T-helper 2 cell (primary cell): ENCODE data around the gene CLUH.

Experiments
- DNase-seq, 5 experiments: peaks; one replicate each; pipeline versions ENCODE4 v3.0.0 to v3.0.0-alpha.2; 2012 to 2022
- total RNA-seq, 2 donors: gene quantifications; one replicate each; lab custom pipeline; 2026; lab: John Stamatoyannopoulos, UW

The CLUH gene
- total RNA-seq, result 47.9 to 63.6 reads per million in 2 donors

GRCh38 chr17:2711608-2712299 is at the start of gene CLUH:
TSS of gene CLUH (minus strand) at chr17:2711764. CDS start at chr17:2711661, 103 bp downstream.
- DNase-seq, result peak; percentile 92 to 98 (median 93)

- DNase-seq, result no peak
These were observed 47.3 kb upstream of the CLUH start for GRCh38 chr17:2758870-2759269.

GRCh38 chr17:2755891-2756724 is 44.5 kb upstream of the CLUH start:
- no peak for DNase-seq

GRCh38 chr17:2751491-2751890 is 39.9 kb upstream of the CLUH start:
- DNase-seq, result no peak

- no peak for DNase-seq
These were observed 39.2 kb upstream of the CLUH start for GRCh38 chr17:2750721-2751120.

- DNase-seq, result peak; percentile 48 to 70 (median 57)
These were observed 38.2 kb upstream of the CLUH start for GRCh38 chr17:2749784-2750181.

- DNase-seq, result no peak
These were observed 37.7 kb upstream of the CLUH start, which contains the start of gene CCDC92B for GRCh38 chr17:2749058-2749783. TSS of gene CCDC92B (minus strand) at chr17:2749652. CDS start at chr17:2735145, 14,507 bp downstream.

GRCh38 chr17:2745317-2746037 is 33.9 kb upstream of the CLUH start:
- no peak for DNase-seq

- no peak for DNase-seq
These were observed 26.1 kb upstream of the CLUH start for GRCh38 chr17:2737693-2738092.

- DNase-seq, result no peak
These were observed 25.4 kb upstream of the CLUH start for GRCh38 chr17:2736956-2737355.

- no peak for DNase-seq
These were observed 24.3 kb upstream of the CLUH start for GRCh38 chr17:2735896-2736295.

- DNase-seq, result no peak
These were observed 23.4 kb upstream of the CLUH start for GRCh38 chr17:2734939-2735338.

GRCh38 chr17:2731807-2732206 is 20.2 kb upstream of the CLUH start:
- DNase-seq, result no peak

- no peak for DNase-seq
These were observed 19.3 kb upstream of the CLUH start for GRCh38 chr17:2730764-2731353.

GRCh38 chr17:2724784-2725164 is 13.2 kb upstream of the CLUH start:
- DNase-seq, result peak in 2 of 5 experiments; percentile 15 to 69

- no peak for DNase-seq
These were observed 12.6 kb upstream of the CLUH start for GRCh38 chr17:2723997-2724783.

- no peak for DNase-seq
These were observed 12.0 kb upstream of the CLUH start for GRCh38 chr17:2723505-2723996.

GRCh38 chr17:2722611-2723010 is 11.0 kb upstream of the CLUH start:
- DNase-seq, result no peak

GRCh38 chr17:2721603-2722002 is 10.0 kb upstream of the CLUH start:
- DNase-seq, result no peak

- no peak for DNase-seq
These were observed 8.3 kb upstream of the CLUH start for GRCh38 chr17:2719861-2720260.
